Measurements from ENCODE around the gene TRABD2B. TPM values are rescaled to one million over a fixed set of nuclear protein-coding genes. Genes with fewer than 3 reads are reported as not detected.

TRABD2B gene
- total RNA-seq, 1 donor from 2014 or later = 0.64 TPM

DNA sequence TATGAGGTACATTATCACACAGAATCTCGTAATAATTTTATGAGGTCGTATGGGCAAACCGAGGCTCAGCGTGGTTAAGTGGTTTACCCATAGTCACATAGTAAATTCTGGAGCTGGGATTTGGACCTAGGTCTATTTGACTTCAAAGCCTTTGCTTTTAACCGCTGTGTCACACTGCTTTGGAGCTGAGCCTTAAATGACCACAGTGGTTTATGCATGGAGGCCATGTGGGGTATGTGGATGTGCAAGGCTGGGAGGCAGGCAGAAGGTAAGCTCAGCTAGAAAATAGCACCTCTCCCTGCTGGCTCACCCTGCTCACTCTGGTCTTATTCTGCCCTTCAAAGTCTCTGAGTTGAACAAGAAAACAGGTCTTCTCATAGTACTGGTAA lies 269.5 kb downstream of the TRABD2B start:
- DNase-seq = no peak
- no peak overlapping the region for H3K27ac Mint-ChIP-seq (ENCODE audit: unreplicated experiment)
- no peak overlapping the region for H3K4me3 Mint-ChIP-seq (ENCODE audit: unreplicated experiment)
- H3K27me3 Mint-ChIP-seq (ENCODE audit: unreplicated experiment) = peaks cover 6% of the 10 kb centered on the region
- H3K4me1 Mint-ChIP-seq (ENCODE audit: low read depth, unreplicated experiment) = peaks cover 1% of the 10 kb centered on the region
- H3K36me3 Mint-ChIP-seq (ENCODE audit: unreplicated experiment) = peaks cover 5% of the 10 kb centered on the region
- TF ChIP-seq, protein P1, sequence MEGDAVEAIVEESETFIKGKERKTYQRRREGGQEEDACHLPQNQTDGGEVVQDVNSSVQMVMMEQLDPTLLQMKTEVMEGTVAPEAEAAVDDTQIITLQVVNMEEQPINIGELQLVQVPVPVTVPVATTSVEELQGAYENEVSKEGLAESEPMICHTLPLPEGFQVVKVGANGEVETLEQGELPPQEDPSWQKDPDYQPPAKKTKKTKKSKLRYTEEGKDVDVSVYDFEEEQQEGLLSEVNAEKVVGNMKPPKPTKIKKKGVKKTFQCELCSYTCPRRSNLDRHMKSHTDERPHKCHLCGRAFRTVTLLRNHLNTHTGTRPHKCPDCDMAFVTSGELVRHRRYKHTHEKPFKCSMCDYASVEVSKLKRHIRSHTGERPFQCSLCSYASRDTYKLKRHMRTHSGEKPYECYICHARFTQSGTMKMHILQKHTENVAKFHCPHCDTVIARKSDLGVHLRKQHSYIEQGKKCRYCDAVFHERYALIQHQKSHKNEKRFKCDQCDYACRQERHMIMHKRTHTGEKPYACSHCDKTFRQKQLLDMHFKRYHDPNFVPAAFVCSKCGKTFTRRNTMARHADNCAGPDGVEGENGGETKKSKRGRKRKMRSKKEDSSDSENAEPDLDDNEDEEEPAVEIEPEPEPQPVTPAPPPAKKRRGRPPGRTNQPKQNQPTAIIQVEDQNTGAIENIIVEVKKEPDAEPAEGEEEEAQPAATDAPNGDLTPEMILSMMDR (IDR thresholded peaks at IDR 0.05; ENCODE audit: partially characterized antibody, unreplicated experiment) = no peak
- H3K9me3 Mint-ChIP-seq (ENCODE audit: unreplicated experiment) = peaks cover 2% of the 10 kb centered on the region

DNA sequence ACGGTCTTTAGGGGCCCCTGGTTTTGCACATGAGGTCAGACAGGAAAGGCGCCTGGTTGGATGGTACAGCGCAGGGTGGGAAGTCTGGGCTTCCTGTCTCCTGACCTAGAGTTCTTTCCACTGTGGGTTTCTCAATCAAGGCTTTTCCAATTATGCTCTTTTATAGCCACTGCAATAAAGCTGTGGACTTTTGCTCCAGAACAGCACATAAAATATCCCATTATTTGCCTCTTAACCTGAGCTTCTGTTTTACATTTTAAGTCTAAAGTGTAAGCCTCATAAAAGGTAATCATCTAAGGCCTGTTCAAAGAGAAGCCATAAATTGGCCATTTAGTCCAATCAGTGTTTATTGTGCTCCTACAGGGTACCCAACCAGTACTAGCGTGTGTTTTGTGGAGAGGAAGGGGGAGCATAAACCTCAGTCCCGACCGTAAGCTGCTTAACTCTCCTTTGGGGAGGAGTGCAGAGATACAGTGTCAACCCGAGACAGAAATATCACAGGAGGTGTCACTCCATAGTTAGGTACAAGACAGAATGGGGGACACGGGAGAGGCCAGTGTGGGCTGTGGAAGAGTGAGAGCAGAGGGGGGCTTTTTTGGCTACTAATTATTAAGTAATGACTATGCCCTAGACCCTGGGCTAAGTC lies 270.0 kb downstream of the TRABD2B start:
- no peak overlapping the region for H3K4me3 Mint-ChIP-seq (ENCODE audit: unreplicated experiment)
- peaks cover 1% of the 10 kb centered on the region for H3K4me1 Mint-ChIP-seq (ENCODE audit: low read depth, unreplicated experiment)
- H3K9me3 Mint-ChIP-seq (ENCODE audit: unreplicated experiment) = peaks cover 2% of the 10 kb centered on the region
- peaks cover 7% of the 10 kb centered on the region for H3K27me3 Mint-ChIP-seq (ENCODE audit: unreplicated experiment)
- DNase-seq = no peak
- H3K27ac Mint-ChIP-seq (ENCODE audit: unreplicated experiment) = no peak overlapping the region
- H3K36me3 Mint-ChIP-seq (ENCODE audit: unreplicated experiment) = peaks cover 5% of the 10 kb centered on the region
- TF ChIP-seq, protein P1 (IDR thresholded peaks at IDR 0.05; ENCODE audit: partially characterized antibody, unreplicated experiment) = no peak

DNA sequence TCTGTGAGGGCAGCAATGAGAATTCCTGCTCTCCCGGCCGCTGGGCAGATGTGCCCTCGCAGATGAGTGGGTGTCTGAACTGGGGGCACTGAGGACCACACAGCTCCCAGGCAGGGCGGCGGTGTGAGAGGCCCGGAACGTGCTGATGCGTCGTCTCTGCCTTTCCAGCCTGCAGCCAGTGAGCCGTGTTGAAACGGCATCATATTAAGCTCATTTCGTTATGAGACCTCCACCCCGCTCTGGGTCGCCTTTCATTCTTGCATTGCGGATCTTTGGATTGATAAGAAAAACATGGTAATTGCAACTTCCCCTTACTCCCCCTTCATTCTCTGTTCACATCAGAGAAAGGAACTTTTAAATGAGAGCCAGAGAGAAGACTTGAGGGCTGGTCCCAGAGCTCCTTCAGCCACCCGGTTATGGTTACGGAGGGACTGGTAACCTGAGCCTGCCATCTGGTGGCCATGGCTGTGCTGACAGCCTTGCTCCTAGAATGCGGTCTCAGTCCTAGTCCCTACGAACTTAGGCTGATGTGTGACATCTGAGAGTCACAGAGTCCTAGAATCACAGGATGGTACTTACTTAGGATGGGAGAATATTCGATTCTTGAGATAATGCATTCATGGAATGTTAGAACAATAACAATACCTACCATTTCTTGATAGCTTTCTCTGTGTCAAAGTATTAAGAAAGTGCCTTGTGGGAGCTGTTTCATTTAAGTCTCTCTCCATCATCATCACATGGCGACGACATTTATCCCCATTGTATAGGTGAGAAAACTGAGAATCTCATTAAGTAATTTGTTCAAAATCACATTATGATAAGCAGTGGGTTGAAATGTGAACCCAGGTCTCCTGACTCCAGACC lies 271.0 kb downstream of the TRABD2B start:
- H3K4me3 Mint-ChIP-seq (ENCODE audit: unreplicated experiment) = peak overlapping the region; percentile 65
- H3K36me3 Mint-ChIP-seq (ENCODE audit: unreplicated experiment) = peaks cover 9% of the 10 kb centered on the region

DNA sequence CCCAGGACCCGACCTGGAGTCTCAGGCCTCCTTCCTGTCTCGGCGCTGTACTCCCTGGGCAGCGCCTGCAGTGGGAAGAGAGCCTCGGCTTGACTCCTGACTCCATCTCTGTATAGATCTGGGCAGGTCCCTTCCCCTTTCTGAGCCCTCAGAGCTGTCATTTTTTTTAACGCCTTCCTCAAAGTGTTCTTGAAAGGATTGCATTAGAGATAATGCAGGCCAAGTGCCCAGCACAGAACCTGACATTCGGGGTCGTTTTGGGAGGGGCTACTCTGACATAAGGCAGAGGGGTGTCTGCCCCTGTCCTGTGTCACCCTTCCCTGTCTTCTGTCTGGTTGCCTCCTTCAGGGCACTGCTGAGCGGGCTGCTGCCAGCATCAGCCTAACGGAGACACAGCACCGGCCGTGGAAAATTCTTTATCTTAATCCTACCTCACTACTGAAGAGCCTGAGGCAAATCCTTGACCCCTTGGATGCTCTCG lies 271.6 kb downstream of the TRABD2B start:
- peaks cover 2% of the 10 kb centered on the region for H3K9me3 Mint-ChIP-seq (ENCODE audit: unreplicated experiment)
- peaks cover 1% of the 10 kb centered on the region for H3K4me1 Mint-ChIP-seq (ENCODE audit: low read depth, unreplicated experiment)
- no peak for DNase-seq
- no peak overlapping the region for H3K27ac Mint-ChIP-seq (ENCODE audit: unreplicated experiment)
- peaks cover 9% of the 10 kb centered on the region for H3K36me3 Mint-ChIP-seq (ENCODE audit: unreplicated experiment)
- TF ChIP-seq, protein P1 (IDR thresholded peaks at IDR 0.05; ENCODE audit: partially characterized antibody, unreplicated experiment) = no peak
- peaks cover 7% of the 10 kb centered on the region for H3K27me3 Mint-ChIP-seq (ENCODE audit: unreplicated experiment)
- peak overlapping the region; percentile 65 for H3K4me3 Mint-ChIP-seq (ENCODE audit: unreplicated experiment)

More for the DNA sequence above, 271.0 kb downstream of the TRABD2B start:
- Mint-ChIP-seq H3K27ac (ENCODE audit: unreplicated experiment) (no peak overlapping the region), H3K27me3 (ENCODE audit: unreplicated experiment) (peaks cover 7% of the 10 kb centered on the region), H3K9me3 (ENCODE audit: unreplicated experiment) (peaks cover 2% of the 10 kb centered on the region), H3K4me1 (ENCODE audit: low read depth, unreplicated experiment) (peaks cover 1% of the 10 kb centered on the region)
- peak; percentile 91 for DNase-seq
- TF ChIP-seq, protein P1 (IDR thresholded peaks at IDR 0.05; ENCODE audit: partially characterized antibody, unreplicated experiment) = peak; percentile 76
